ENCODE results near the gene LGR6.

GRCh38 chr1:202214089-202214843, 20.7 kb downstream of the LGR6 start:
- TF ChIP-seq STAT1 (IDR thresholded peaks at IDR 0.05; ENCODE audit: unreplicated experiment) (no peak), CTCF (conservative IDR thresholded peaks at IDR 0.05; ENCODE audit: low read depth in 2 of 2) (no peak), POLR2AphosphoS5 (IDR thresholded peaks at IDR 0.05; ENCODE audit: low read depth) (no peak)

Data from GM23338 (cell line).